ENCODE measurements around the gene NPFF.
A peak's percentile ranks its signal among the peaks of the same experiment; 100 is the strongest.

Gene NPFF

DNA sequence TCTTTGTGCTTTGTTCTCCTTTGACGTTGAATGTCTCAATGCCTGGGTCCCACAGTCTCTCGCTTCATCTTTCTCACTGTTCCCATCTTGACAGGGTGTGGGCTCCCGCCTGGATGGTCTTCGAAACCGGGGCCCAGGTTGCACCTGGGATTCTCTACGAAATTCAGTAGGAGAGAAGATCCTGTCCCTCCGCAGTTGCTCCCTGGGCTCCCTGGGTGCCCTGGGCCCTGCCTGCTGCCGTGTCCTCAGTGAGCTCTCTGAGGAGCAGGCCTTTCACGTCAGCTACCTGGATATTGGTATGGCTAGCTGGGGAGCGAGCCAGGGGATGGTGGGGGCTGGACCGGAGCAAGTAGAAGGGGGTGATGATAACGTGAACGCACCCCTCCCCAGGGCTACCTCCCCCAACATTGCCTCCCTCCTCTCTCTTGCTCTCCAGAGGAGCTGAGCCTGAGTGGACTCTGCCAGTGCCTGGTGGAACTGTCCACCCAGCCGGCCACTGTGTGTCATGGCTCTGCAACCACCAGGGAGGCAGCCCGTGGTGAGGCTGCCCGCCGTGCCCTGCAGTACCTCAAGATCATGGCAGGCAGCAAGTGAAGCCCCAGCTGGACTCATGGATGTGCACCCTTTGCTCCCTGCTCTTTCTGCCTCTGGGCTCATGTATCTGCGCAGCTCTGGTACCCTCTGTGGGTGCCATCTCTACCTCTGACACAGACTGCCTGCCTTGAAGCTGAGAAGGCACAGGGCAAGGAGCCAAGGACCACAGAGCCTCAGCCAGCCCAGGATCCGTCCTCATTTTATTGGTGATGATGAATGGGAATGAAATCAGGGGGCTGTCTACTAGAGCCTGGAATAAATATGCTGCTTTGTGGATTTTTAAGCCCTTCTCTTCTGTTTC, 1.5 kb downstream of the NPFF start:
- TF ChIP-seq, protein P1, sequence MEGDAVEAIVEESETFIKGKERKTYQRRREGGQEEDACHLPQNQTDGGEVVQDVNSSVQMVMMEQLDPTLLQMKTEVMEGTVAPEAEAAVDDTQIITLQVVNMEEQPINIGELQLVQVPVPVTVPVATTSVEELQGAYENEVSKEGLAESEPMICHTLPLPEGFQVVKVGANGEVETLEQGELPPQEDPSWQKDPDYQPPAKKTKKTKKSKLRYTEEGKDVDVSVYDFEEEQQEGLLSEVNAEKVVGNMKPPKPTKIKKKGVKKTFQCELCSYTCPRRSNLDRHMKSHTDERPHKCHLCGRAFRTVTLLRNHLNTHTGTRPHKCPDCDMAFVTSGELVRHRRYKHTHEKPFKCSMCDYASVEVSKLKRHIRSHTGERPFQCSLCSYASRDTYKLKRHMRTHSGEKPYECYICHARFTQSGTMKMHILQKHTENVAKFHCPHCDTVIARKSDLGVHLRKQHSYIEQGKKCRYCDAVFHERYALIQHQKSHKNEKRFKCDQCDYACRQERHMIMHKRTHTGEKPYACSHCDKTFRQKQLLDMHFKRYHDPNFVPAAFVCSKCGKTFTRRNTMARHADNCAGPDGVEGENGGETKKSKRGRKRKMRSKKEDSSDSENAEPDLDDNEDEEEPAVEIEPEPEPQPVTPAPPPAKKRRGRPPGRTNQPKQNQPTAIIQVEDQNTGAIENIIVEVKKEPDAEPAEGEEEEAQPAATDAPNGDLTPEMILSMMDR (conservative IDR thresholded peaks at IDR 0.05; ENCODE audit: control insufficient read depth, insufficient read depth, low read depth, low read length) = no peak
- peak; percentile 54 for DNase-seq (ENCODE audit: low read depth)
- H3K4me3 ChIP-seq (ENCODE audit: control insufficient read depth, low read depth, low read length) = no peak overlapping the region

DNA sequence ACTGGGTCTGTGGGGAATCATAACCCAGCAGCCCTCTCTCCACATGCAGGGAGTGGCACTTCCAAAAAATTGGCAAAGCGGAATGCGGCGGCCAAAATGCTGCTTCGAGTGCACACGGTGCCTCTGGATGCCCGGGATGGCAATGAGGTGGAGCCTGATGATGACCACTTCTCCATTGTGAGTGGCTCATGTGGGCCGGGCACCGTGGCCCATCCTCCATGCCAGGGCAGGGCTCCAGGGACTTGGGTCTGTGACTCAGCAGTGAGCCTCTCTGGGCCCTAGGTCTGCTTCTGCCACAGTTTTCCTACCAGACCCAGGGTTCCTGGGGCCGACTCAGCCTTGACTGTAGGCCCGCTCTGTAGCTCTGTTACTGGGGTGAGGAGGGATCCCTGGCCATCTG, 2.2 kb downstream of the NPFF start:
- TF ChIP-seq, protein P1 (conservative IDR thresholded peaks at IDR 0.05; ENCODE audit: control insufficient read depth, insufficient read depth, low read depth, low read length) = no peak
- H3K4me3 ChIP-seq (ENCODE audit: control insufficient read depth, low read depth, low read length) = no peak overlapping the region
- peak; percentile 87 for DNase-seq (ENCODE audit: low read depth)

DNA sequence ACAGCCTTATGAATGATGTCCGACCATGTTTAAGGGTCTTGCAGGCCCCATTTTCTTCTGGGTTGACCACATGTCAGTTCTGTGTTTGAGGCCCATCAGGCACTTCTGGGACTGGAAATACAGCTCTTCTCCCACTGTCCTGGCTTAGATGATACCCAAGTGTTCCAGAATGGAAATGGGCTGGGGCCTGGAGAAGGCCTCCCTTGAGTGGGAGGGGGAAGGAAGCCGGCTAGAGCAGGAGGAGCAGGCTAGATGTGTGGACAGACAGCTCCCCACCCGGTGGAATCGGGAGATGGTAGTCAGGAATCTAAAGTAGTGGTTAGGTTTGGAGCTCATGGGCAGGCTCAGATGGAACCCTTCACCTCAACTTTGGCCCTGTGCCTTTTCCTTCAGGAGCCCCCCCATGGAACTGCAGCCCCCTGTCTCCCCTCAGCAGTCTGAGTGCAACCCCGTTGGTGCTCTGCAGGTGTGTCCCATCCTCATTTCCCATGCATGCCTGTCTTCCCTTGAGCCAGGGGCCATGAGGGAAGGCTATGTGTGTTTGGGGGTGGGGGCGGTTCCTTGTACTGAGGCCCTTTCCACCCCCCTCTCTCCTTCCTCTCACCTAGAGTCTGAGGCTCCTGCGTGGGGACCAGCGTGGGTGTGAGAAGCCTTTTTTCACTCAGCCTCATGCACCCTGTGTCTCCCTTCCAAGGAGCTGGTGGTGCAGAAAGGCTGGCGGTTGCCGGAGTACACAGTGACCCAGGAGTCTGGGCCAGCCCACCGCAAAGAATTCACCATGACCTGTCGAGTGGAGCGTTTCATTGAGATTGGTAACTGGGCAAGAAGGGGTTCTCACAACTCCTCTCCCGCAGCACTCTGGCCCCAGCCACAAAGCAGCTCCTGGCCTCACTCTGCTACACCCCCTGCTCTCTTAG, 3.0 kb downstream of the NPFF start:
- DNase-seq (ENCODE audit: low read depth) = no peak
- no peak overlapping the region for H3K4me3 ChIP-seq (ENCODE audit: control insufficient read depth, low read depth, low read length)
- TF ChIP-seq, protein P1 (conservative IDR thresholded peaks at IDR 0.05; ENCODE audit: control insufficient read depth, insufficient read depth, low read depth, low read length) = no peak

DNA sequence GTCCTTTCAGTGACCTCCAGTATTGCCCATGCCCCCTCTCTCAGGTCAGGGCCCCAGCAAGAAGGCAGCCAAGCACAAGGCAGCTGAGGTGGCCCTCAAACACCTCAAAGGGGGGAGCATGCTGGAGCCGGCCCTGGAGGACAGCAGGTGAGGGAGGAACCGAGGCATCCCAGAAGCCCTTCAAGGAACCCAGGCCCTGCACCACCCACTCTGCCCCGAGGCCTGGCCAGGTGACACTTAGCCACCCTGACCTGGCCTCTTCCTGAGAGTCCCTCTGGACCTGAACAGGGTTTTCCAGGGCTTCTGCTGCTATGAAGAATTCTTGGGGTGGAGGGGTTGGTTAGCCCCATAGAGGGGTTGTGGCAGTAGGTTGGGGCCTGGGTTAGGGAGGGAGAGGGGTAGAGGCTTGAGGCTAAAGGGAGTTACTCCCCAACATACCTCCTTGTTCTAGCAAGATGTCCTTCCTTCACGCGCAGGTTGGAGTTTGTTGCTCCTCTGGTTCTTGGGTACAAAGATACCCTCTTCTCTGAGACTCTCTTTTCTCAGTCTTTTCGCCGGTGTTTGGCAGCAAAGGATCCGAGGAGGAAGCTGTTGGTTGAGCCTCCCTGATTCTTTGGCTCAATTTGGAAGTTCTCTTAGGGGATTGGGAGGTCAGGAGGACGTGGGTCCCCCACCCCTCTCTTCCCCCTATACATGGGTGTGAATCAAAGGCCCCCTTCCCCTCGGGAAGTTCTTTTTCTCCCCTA, 4.1 kb downstream of the NPFF start:
- H3K4me3 ChIP-seq (ENCODE audit: control insufficient read depth, low read depth, low read length) = no peak overlapping the region
- TF ChIP-seq, protein P1 (conservative IDR thresholded peaks at IDR 0.05; ENCODE audit: control insufficient read depth, insufficient read depth, low read depth, low read length) = no peak
- DNase-seq (ENCODE audit: low read depth) = no peak

DNA sequence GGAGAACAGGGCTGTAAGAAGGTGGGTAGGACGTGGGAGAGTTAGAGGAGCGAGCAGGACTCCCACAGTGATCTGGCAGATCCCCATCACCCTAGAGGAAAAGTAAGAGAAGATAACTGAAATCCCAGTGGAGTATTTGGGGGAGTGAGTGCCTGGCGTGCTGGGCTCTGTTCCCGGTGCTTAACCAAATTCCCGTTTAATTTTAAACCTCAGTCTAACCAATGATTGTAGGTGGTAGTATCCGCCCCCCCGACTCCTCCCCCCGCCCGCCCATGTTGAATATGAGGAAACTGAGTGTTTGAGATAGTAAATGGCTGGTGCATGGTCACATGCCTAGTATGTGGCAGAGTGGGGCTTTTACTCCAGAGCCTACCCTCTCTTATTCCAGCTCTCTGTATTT, 5.0 kb downstream of the NPFF start:
- TF ChIP-seq, protein P1 (conservative IDR thresholded peaks at IDR 0.05; ENCODE audit: control insufficient read depth, insufficient read depth, low read depth, low read length) = no peak
- peak overlapping the region; percentile 66 for H3K4me3 ChIP-seq (ENCODE audit: control insufficient read depth, low read depth, low read length)
- DNase-seq (ENCODE audit: low read depth) = peak; percentile 75

DNA sequence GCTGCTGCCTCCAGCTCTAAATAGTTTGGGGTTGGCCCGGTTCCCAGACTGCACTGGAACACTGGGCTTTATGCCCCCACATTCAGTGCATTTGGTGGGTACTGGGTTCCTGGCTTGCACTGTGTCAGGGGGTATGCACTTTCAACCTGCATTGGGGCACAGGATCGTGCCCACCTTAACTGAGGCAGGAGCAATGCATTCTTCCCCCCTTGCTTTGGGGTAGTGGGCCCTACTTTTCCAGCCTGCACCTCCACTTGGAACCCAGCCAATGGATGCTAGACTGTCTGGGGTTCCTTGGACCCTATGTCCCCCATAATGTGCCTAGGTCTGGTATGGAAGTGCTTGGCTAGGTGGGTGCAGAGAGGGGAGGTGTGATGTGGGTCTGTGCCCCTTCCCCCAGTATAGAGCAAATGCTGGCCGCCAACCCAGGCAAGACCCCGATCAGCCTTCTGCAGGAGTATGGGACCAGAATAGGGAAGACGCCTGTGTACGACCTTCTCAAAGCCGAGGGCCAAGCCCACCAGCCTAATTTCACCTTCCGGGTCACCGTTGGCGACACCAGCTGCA, 5.6 kb downstream of the NPFF start:
- DNase-seq (ENCODE audit: low read depth) = no peak
- H3K4me3 ChIP-seq (ENCODE audit: control insufficient read depth, low read depth, low read length) = peak overlapping the region; percentile 66
- TF ChIP-seq, protein P1 (conservative IDR thresholded peaks at IDR 0.05; ENCODE audit: control insufficient read depth, insufficient read depth, low read depth, low read length) = no peak
